HEK293 (cell line): ENCODE results near the gene FKRP.

Source experiments
- CTCF ChIA-PET: fragments of 350-600 bp; formaldehyde crosslinking; extraction: SDS; loops from one replicate; lab custom pipeline; 2021; ENCODE audit warnings: antibody characterized with exemption; lab: Yijun Ruan, JAX
- POLR2A ChIA-PET: fragments of 300-600 bp; formaldehyde crosslinking; extraction: SDS; loops from one replicate; lab custom pipeline; 2020; ENCODE audit warnings: antibody characterized with exemption, inconsistent platforms; lab: Yijun Ruan, JAX
- H3K27ac ChIP-seq: fragments of 200-500 bp; sonication (Bioruptor generic); 2 replicates; pipeline ENCODE4 v1.5.1; 2014; ENCODE audit warnings: low read depth, low read length, control low read depth, inconsistent platforms; ENCODE audit errors: extremely low read depth
- H3K36me3 ChIP-seq, 2 experiments: fragments of 200-500 bp in 1 of 2; sonication (Bioruptor generic) in 1 of 2; 1 replicate in 1 of 2; 2 replicates in 1 of 2; pipeline ENCODE4 v1.5.1; 2014 to 2017; ENCODE audit warnings: inconsistent platforms in 2 of 2, low read length in 2 of 2; ENCODE audit not compliant: control insufficient read depth in 2 of 2, insufficient read depth in 1 of 2
- H3K4me1 ChIP-seq: fragments of 200-500 bp; sonication (Bioruptor generic); 2 replicates; pipeline ENCODE4 v1.5.1; 2014; ENCODE audit warnings: mild to moderate bottlenecking, low read length, inconsistent platforms; ENCODE audit not compliant: control insufficient read depth, insufficient read depth
- H3K4me3 ChIP-seq: 2 replicates; pipeline ENCODE4 v1.5.1; 2011; ENCODE audit warnings: low read depth, mild to moderate bottlenecking, control low read depth, low read length, moderate library complexity
- H3K9me3 ChIP-seq: fragments of 200-500 bp; sonication (Bioruptor generic); 2 replicates; pipeline ENCODE4 v1.5.1; 2014; ENCODE audit warnings: low read depth, low read length, inconsistent platforms; ENCODE audit not compliant: control insufficient read depth, insufficient read depth
- FEZF1 ChIP-seq: fragments of 450-650 bp; formaldehyde crosslinking; IDR thresholded peaks from 2 replicates; pipeline ENCODE4 v1.5.1; 2016; ENCODE audit warnings: missing biosample characterization, missing genetic modification characterization
- GLI4 ChIP-seq: fragments of 450-650 bp; formaldehyde crosslinking; IDR thresholded peaks from 2 replicates; pipeline ENCODE4 v1.5.1; 2016; ENCODE audit warnings: missing biosample characterization, missing genetic modification characterization
- SP7 ChIP-seq: fragments of 450-650 bp; formaldehyde crosslinking; IDR thresholded peaks from 2 replicates; pipeline ENCODE4 v1.5.1; 2016; ENCODE audit warnings: missing biosample characterization, missing genetic modification characterization
- ZBTB17 ChIP-seq: fragments of 450-650 bp; formaldehyde crosslinking; IDR thresholded peaks from 2 replicates; pipeline ENCODE4 v1.5.1; 2016; ENCODE audit warnings: missing biosample characterization, missing genetic modification characterization
- ZBTB44 ChIP-seq: fragments of 450-650 bp; IDR thresholded peaks from 2 replicates; pipeline ENCODE4 v1.5.1; 2018; ENCODE audit warnings: missing biosample characterization, mild to moderate bottlenecking, missing genetic modification characterization
- ZFHX2 ChIP-seq: fragments of 450-650 bp; formaldehyde crosslinking; conservative IDR thresholded peaks from 2 replicates; pipeline ENCODE4 v1.5.1; 2016; ENCODE audit warnings: missing biosample characterization, missing genetic modification characterization
- ZNF112 ChIP-seq: fragments of 450-650 bp; formaldehyde crosslinking; IDR thresholded peaks from 2 replicates; pipeline ENCODE4 v1.5.0; 2017; ENCODE audit warnings: missing biosample characterization, missing genetic modification characterization
- ZNF121 ChIP-seq: fragments of 450-650 bp; formaldehyde crosslinking; IDR thresholded peaks from 2 replicates; pipeline ENCODE4 v1.5.1; 2016; ENCODE audit warnings: missing biosample characterization, missing genetic modification characterization
- ZNF19 ChIP-seq: fragments of 450-650 bp; formaldehyde crosslinking; IDR thresholded peaks from 2 replicates; pipeline ENCODE4; 2016; ENCODE audit warnings: missing biosample characterization, missing genetic modification characterization, low read depth
- ZNF621 ChIP-seq: fragments of 450-650 bp; formaldehyde crosslinking; IDR thresholded peaks from 2 replicates; pipeline ENCODE4 v1.5.1; 2017; ENCODE audit warnings: missing biosample characterization, missing genetic modification characterization
- ZNF660 ChIP-seq: fragments of 450-650 bp; IDR thresholded peaks from 2 replicates; pipeline ENCODE4 v1.5.1; 2018; ENCODE audit warnings: missing biosample characterization, mild to moderate bottlenecking, missing genetic modification characterization
- TF ChIP-seq, protein P1 (sequence below): fragments of 450-650 bp; formaldehyde crosslinking; conservative IDR thresholded peaks from 2 replicates; pipeline ENCODE4 v1.5.1; 2016; ENCODE audit warnings: low read depth, missing biosample characterization, missing genetic modification characterization

FKRP gene

DNA sequence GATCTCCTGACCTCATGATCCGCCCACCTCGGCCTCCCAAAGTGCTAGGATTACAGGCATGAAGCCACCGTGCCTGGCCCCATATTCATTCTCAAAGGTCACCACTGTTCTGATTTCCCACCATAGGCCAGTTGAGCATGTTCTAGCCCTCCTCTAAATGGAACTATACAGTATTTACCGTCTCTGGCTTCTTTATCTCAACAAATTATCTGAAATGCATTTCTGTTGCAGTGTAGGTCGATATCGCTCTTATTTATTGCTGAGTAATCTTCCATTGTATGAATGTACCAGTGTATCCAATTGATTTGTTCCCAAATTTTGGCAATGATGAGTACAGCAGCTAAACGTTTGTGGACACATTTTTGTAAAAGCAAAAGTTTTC, 27.2 kb downstream of the FKRP start:
- CTCF ChIA-PET: interaction anchor here (0.8 to 1.6 kb wide), 5 partner anchors 10 to 218 kb away, joined by 3 to 5 read pairs (median 3); no protein-coding TSS in a partner anchor
- TF ChIP-seq, protein P1, sequence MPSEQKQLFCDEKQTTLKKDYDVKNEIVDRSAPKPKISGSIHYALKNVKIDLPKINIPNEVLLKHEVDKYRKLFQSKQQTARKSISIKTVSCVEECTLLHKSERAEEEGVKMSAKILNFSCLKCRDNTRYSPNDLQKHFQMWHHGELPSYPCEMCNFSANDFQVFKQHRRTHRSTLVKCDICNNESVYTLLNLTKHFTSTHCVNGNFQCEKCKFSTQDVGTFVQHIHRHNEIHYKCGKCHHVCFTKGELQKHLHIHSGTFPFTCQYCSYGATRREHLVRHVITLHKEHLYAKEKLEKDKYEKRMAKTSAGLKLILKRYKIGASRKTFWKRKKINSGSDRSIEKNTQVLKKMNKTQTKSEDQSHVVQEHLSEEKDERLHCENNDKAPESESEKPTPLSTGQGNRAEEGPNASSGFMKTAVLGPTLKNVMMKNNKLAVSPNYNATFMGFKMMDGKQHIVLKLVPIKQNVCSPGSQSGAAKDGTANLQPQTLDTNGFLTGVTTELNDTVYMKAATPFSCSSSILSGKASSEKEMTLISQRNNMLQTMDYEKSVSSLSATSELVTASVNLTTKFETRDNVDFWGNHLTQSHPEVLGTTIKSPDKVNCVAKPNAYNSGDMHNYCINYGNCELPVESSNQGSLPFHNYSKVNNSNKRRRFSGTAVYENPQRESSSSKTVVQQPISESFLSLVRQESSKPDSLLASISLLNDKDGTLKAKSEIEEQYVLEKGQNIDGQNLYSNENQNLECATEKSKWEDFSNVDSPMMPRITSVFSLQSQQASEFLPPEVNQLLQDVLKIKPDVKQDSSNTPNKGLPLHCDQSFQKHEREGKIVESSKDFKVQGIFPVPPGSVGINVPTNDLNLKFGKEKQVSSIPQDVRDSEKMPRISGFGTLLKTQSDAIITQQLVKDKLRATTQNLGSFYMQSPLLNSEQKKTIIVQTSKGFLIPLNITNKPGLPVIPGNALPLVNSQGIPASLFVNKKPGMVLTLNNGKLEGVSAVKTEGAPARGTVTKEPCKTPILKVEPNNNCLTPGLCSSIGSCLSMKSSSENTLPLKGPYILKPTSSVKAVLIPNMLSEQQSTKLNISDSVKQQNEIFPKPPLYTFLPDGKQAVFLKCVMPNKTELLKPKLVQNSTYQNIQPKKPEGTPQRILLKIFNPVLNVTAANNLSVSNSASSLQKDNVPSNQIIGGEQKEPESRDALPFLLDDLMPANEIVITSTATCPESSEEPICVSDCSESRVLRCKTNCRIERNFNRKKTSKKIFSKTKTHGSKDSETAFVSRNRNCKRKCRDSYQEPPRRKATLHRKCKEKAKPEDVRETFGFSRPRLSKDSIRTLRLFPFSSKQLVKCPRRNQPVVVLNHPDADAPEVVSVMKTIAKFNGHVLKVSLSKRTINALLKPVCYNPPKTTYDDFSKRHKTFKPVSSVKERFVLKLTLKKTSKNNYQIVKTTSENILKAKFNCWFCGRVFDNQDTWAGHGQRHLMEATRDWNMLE (tag by site-specific recombination): no peak
- no peak for TF ChIP-seq ZNF121
- 0 out of 2 replicates have a peak, but pooled peaks have one; percentile 11 for TF ChIP-seq ZBTB17 (tag by site-specific recombination)
- no peak for TF ChIP-seq FEZF1
- 0 out of 2 replicates have a peak, but pooled peaks have one; percentile 26 for TF ChIP-seq ZBTB44 (tag by site-specific recombination)
- TF ChIP-seq ZFHX2: peak; percentile 21; the same call in 1 of the 2 replicates
- peak; percentile 21; the same call in 1 of the 2 replicates for TF ChIP-seq SP7 (tag by site-specific recombination)
- TF ChIP-seq ZNF621: no peak
- 0 out of 2 replicates have a peak, but pooled peaks have one; percentile 16 for TF ChIP-seq ZNF660 (tag by site-specific recombination)
- TF ChIP-seq ZNF19 (tag by site-specific recombination): no peak
- Histone ChIP-seq H3K4me3 (no peak overlapping the region), H3K9me3 (no peaks in the 10 kb centered on the region), H3K36me3 (peaks cover 33 to 34% of the 10 kb centered on the region in 2 experiments), H3K27ac (no peak overlapping the region), H3K4me1 (peaks cover 12% of the 10 kb centered on the region)
- POLR2A ChIA-PET: interaction anchor here (0.6 to 2.0 kb wide), 6 partner anchors 9 to 67 kb away, joined by 3 to 10 read pairs (median 4); partner anchors contain the start of gene SLC1A5

GRCh38 chr19:46775642-46776258, 29.9 kb downstream of the FKRP start:
- Histone ChIP-seq H3K36me3 (peaks cover 58 to 61% of the 10 kb centered on the region in 2 experiments), H3K4me3 (no peak overlapping the region), H3K27ac (no peak overlapping the region), H3K4me1 (peaks cover 6% of the 10 kb centered on the region)
- CTCF ChIA-PET: interaction anchor here (1.0 to 3.3 kb wide), 3 partner anchors 8 to 19 kb away, joined by 4 to 22 read pairs (median 7); no protein-coding TSS in a partner anchor
- TF ChIP-seq GLI4 (tag by site-specific recombination) (no peak), ZNF121 (peak; percentile 81), ZNF112 (tag by site-specific recombination) (no peak)
- TF ChIP-seq, all 188 proteins: peak for 1
- POLR2A ChIA-PET: interaction anchor here (0.6 to 1.9 kb wide), 6 partner anchors 8 to 1684 kb away, joined by 3 to 6 read pairs (median 4); partner anchors contain the start of gene SLC1A5
- H3K9me3 ChIP-seq: no peaks in the 10 kb centered on the region
